HAP-1 (cell line): ENCODE measurements around the gene WDR86.

Experiments
- DNase-seq, 2 experiments: peaks; one replicate each; pipeline ENCODE4 v3.0.0-alpha.2; 2016 to 2020; ENCODE audit warnings: low spot score in 2 of 2
- H3K27me3 ChIP-seq: fragments of 250-450 bp; sonication (Bioruptor Pico); 2 replicates; pipeline ENCODE4 v1.5.1; 2020; ENCODE audit warnings: low read depth, mild to moderate bottlenecking, moderate library complexity
- H3K36me3 ChIP-seq: fragments of 250-450 bp; sonication (Bioruptor Pico); replicated peaks from 2 replicates; pipeline ENCODE4 v1.5.1; 2020; ENCODE audit warnings: mild to moderate bottlenecking
- H3K4me1 ChIP-seq: fragments of 250-450 bp; sonication (Bioruptor Pico); 2 replicates; pipeline ENCODE4 v1.5.1; 2020; ENCODE audit warnings: mild to moderate bottlenecking
- H3K4me3 ChIP-seq: fragments of 250-450 bp; sonication (Bioruptor Pico); 2 replicates; pipeline ENCODE4 v1.5.1; 2020; ENCODE audit warnings: mild to moderate bottlenecking, moderate library complexity
- H3K9me3 ChIP-seq: fragments of 250-450 bp; sonication (Bioruptor Pico); 2 replicates; pipeline ENCODE4 v1.5.1; 2020; ENCODE audit warnings: mild to moderate bottlenecking, moderate library complexity
- in situ Hi-C: fragments of 300-500 bp; cut with MboI; formaldehyde crosslinking; loops from 3 replicates; pipeline ENCODE4 v1.14.3; 2020; ENCODE audit warnings: low sequenced_read_pairs, inconsistent platforms, mixed read lengths

The WDR86 gene

DNA sequence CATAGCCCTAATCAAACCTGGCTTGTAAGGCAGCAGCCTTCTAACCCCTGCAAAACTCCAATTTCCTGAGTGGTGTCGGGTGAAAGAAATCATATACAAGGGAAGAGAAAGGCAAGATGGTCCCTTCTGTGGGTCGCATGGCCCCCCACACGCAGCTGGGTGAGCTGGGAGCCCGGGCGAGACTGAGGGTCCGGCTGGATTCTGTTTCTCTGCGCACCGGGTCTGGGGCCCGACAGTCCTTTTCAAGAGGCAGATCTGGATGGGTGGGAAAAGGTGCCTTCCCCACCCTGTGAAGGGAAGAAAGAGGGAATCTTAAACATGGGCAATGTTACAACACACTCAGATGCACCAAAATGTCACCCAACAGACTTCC, 18.5 kb downstream of the WDR86 start:
- Histone ChIP-seq H3K9me3 (no peaks in the 10 kb centered on the region), H3K36me3 (no peaks in the 10 kb centered on the region), H3K27me3 (no peaks in the 10 kb centered on the region), H3K4me3 (no peak overlapping the region), H3K4me1 (no peaks in the 10 kb centered on the region)
- no peak for DNase-seq
- in situ Hi-C loops: no loop called here

DNA sequence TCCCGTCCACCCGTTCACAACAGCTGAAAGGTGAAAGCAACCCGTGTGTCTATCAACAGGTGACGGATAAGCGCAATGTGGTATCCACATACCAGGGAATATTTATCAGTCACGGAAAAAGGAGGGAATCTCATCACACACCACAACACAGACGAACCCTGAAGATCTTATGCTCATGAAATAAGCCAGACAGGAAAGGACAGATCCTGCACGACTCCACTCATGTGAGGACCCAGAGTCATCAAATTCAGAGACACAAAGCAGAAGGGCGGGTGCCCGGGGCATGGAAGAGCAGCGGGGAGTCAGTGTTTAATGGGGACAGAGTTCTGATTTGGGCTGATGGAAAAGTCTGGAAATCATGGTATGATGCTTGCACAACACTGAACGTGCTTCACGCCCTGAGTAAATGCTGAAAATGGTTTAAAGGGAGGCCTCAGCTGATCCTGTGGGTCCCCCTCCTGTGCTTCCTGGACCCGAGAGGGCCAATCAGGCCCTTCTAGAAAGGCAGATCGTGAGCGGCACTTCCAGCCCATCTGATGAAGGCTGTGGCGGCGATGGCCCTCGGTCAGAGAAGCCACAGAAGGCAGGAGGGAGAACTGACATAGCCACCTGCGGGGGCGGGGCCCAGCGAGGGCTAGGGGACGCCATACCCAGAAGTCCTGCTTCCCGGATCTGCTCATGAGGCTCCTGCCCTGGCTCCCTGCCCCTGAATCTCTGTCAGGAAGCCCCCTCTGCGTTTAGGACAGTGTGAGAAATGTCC, 19.1 kb downstream of the WDR86 start:
- in situ Hi-C loops: no loop called here
- no peak overlapping the region for H3K4me3 ChIP-seq

DNA sequence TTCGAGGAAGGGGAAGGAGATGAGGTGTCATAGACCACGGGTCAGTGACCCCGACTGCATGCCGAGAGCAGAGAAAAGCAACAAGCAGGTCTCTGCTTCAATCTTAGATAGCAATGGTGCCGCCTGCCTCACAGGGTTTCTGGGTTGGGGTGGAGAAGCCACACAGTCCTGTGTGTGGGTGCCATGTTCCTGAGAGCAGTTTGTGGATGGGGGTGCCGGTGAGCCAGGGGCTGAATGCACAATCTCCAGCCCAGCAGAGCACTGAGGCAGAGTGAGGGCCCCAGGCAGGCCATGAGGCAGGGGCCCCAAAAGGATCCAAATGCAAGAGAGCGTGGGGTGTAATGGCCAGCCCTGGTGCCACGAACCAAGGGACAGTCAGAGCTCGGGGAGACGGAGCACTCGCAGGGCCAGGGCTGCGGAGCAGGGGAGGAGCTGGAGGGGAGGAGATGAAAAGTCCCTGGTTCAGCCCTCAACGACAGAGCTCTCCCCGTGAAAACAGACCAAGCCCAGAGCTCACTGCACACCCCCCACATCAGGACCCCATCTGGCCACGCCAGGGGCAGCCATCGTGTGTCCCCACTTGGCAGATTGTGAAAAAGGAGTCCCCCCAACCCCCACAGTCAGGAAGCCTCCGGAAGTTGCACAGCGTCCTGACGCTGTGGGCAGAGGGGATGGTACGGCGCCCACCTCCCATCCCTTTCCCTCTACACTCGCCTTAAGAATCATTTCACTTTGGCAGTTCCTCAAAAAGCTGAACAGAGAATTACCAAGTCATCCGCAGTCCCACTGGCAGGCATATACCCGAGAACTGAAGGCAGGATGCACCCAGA, 19.9 kb downstream of the WDR86 start:
- Histone ChIP-seq H3K27me3 (no peaks in the 10 kb centered on the region), H3K4me3 (no peak overlapping the region), H3K9me3 (no peaks in the 10 kb centered on the region), H3K4me1 (no peaks in the 10 kb centered on the region), H3K36me3 (no peaks in the 10 kb centered on the region)
- DNase-seq: no peak
- in situ Hi-C loops: no loop called here

More for the DNA sequence above, 19.1 kb downstream of the WDR86 start:
- Histone ChIP-seq H3K9me3 (no peaks in the 10 kb centered on the region), H3K27me3 (no peaks in the 10 kb centered on the region), H3K36me3 (no peaks in the 10 kb centered on the region), H3K4me1 (no peaks in the 10 kb centered on the region)
- no peak for DNase-seq

DNA sequence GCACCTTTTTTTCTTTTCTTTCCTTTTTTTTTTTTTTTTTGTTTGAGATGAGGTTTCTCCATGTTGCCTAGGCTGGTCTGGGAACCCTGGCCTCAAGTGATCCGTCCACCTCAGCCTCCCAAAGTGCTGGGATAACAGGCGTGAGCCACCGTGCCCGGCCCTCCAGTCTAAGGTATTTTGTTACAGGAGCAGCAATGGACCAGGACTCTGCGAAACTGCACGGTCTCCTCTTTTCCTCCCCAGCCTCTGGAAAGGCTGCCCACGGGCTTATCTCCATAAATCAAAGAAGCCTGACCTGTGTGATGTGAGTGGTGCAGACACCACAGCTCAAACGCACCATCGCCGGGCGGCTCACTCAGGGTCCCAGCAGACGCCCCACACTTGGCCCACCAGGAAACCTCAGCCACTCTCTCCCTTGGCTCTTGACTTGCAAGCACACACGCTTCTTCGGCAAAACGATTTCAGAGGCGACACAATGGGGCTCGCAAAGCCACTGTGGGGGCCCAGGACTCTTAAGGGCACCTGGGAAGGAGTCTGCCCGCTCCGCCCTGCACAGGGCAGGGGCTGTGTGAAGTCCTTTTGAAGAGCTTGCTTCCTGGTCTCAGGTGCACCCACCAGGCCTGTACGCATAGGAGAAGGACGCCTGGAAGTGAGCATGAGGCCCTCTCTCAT, 20.6 kb downstream of the WDR86 start:
- H3K36me3 ChIP-seq: no peaks in the 10 kb centered on the region
- H3K9me3 ChIP-seq: no peaks in the 10 kb centered on the region
- no peak for DNase-seq
- no peak overlapping the region for H3K4me3 ChIP-seq
- H3K4me1 ChIP-seq: no peaks in the 10 kb centered on the region
- in situ Hi-C loops: no loop called here
- H3K27me3 ChIP-seq: no peaks in the 10 kb centered on the region

DNA sequence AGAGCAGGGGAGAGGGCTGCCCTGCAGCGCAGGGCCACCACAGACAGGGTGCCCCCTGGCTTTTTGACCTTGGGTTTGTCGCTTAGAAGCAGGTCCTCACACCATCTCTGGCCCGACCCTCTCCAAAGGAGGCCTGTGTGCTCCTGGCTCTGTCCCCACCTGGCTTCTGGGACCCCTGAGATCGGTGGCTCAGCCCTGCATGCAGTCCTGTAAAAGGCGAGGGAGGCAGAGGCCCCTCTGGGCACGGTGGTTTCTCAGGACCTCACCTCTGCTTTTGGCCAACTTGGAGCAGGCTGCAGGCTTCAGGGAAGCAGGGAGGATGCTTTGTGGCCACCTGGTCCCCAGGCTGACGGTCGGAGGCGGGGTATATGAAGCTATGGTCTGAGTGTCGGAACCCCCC, 21.4 kb downstream of the WDR86 start:
- no peak overlapping the region for H3K4me3 ChIP-seq
- in situ Hi-C loops: no loop called here
- H3K27me3 ChIP-seq: no peaks in the 10 kb centered on the region
- DNase-seq: no peak
- H3K4me1 ChIP-seq: no peaks in the 10 kb centered on the region
- H3K9me3 ChIP-seq: no peaks in the 10 kb centered on the region
- H3K36me3 ChIP-seq: no peaks in the 10 kb centered on the region

DNA sequence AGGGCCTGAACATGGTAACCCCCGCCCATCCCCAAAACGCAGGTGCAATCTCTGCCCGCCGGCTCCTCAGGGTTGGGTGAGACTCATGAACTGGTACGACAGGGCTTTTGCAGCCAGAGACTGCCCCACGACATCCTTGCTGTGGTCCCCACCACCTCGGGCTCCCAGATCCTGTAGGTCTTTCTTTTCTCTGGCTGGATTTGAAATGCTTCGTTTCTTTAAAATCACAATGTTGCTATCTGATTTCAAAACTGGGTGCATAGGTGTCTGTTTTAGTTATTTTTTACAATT, 21.9 kb downstream of the WDR86 start:
- Histone ChIP-seq H3K27me3 (no peaks in the 10 kb centered on the region), H3K4me1 (no peaks in the 10 kb centered on the region), H3K36me3 (no peaks in the 10 kb centered on the region), H3K9me3 (no peaks in the 10 kb centered on the region), H3K4me3 (no peak overlapping the region)
- in situ Hi-C loops: no loop called here
- DNase-seq: no peak

DNA sequence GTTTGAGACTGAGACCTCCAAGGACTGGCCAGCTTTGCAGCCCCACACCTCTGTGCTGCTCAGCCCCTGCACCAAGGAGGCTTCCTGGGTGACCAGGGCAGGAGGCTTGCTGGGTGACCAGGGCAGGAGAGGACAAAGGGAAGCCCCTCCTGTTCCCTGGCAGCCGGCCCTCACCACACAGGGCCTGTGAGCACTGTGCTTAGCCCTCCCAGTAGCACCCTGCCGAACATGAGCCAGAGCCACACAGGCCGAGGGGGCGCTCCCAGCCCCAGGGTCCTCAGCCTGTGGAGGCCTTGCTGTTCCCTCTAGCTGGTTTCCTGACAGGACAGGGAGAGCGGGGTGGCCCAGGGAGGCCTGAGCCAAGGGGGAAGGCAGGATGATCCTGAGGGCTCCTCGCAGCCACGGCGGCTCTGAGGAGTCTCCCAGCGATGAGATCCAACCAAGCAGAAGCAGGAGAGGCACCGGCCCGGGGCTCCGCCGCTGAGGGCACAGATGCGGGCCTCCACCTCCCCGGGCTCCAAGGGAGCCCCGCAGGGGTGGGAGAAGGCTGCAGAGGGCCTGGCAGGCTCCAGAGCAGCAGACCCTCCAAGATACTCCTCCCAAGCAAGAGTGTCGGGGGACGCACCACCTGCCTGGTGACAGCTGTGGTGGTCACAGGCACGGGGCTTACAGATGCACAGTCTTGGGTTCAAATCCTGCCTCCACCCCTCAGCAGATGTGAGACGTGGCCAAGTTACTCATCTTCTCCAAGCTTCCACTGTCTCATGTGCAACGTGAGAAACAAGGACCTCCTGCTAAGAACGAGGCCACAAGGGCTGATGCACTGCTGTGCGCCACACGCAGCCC, 22.5 kb downstream of the WDR86 start:
- no peak overlapping the region for H3K4me3 ChIP-seq

DNA sequence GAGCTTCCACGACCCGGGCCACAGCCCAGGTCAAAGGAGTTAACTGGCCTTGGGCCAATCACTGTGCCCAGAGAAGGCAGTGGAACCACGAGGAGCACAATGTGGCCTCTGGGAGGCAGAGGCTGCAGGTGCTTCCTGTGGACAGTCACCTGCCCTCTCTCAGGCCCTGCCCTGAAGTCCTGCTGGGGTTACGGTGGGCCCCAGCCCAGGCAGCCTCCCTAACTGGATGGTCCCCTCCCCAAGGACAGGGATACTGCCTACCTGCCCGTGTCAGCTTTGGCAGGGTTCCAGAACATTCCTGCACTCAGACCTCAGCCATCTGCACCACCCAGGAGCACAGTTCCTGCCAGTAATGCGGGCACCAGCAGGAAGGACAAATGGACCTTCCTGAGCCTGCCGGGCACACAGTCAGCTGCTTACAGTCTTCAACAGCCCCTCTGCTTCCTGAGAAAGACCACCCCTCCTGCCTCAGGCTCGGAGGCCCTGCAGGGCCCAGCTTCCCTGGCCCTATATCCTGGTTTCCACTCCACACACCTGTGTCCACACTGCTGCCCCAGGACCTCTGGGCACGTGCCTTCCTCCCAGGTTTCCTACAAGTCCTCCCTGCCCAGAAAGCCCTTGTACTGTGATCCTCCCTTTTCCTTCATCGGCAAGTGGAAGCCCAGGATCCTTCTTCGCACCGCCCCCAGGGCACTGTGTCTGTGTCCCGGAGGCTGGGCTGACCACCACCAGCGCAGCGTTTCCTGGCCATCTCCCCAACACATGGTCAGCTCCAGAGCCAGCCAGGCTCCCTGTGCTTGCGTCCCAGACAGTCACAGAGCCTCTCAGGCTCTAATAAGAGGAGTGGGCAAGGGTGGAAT, 23.3 kb downstream of the WDR86 start:
- H3K4me3 ChIP-seq: no peak overlapping the region
- no peaks in the 10 kb centered on the region for H3K36me3 ChIP-seq
- in situ Hi-C loops: no loop called here
- no peak for DNase-seq
- no peaks in the 10 kb centered on the region for H3K4me1 ChIP-seq
- no peaks in the 10 kb centered on the region for H3K27me3 ChIP-seq
- no peaks in the 10 kb centered on the region for H3K9me3 ChIP-seq

More for the DNA sequence above, 22.5 kb downstream of the WDR86 start:
- no peaks in the 10 kb centered on the region for H3K27me3 ChIP-seq
- in situ Hi-C loops: no loop called here
- H3K9me3 ChIP-seq: no peaks in the 10 kb centered on the region
- no peaks in the 10 kb centered on the region for H3K4me1 ChIP-seq
- H3K36me3 ChIP-seq: no peaks in the 10 kb centered on the region
- no peak for DNase-seq

DNA sequence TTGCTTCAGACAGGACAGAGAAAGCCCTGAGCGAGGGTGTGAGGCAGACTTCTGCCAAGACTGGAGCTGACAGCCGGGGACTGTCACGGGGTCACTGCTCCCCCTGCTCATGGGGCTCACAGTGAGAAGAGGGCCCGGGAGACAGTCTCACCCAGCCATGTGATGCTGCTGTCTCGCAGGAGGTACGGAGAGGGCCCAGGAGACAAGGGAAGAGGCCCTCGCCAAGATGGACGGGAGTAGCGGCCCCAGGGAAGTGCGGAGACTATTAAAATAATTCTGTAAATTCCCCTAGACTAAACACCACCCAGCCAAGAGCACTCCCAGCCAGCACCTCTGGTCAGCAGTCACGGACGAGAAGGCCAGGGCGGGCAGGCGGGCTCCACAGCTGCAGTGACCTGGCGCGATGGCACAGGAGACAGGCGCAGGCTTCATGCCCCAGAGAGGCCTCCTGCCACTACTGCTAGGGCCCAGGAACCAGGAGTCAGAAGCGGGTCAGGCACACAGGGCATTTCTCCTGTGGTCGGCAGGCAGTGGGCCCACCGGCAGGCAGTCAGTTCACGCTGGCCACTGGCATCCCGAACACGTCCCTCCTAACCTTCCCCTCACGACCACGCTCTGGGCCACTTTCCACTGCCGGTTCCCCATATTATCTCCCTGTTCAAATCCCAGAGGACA, 24.1 kb downstream of the WDR86 start:
- Histone ChIP-seq H3K27me3 (no peaks in the 10 kb centered on the region), H3K4me3 (no peak overlapping the region), H3K36me3 (no peaks in the 10 kb centered on the region), H3K4me1 (no peaks in the 10 kb centered on the region), H3K9me3 (no peaks in the 10 kb centered on the region)
- DNase-seq: no peak
- in situ Hi-C loops: no loop called here

DNA sequence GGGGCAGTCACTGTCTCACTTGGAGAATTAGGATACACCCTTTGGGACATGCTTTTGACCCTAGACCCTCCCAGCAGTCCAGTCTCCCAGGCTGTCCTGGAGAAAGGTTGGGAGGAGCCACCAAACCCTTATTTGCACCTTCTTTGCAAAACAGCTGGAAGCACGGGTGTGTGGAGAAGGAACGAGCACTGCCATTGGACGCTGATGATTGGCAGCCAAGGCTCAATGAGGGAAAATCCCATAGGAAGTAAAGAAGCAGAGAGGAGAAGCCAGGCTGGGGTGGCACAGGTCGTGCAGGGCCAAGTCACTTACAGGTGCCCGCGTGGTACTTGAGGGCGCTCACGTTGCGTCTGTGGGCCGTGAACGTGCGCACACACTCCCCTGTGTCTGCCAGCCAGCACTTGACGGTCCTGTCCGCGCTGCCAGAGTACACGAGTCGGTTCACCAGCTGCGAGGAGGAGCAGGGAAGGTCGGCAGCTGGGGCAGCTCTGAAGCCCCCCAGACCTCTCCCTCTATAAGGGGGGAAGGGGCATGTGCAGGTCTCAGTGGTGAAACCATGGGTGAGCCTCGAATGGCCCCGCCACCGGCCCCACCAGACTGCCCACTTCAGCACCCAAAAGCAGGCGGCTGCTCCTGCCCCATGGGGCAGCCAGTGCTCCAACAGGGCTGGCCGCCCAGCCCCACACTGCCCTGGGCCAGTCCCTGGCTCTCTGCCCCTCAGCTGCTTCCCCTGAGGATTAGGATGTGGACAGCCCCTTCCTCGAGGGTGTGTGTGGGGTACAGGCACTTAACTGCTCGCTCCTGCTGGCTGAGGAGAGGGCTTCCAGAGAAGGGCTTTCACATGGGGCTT, 24.8 kb downstream of the WDR86 start:
- H3K4me1 ChIP-seq: no peaks in the 10 kb centered on the region
- no peak overlapping the region for H3K4me3 ChIP-seq
- H3K27me3 ChIP-seq: no peaks in the 10 kb centered on the region
- H3K36me3 ChIP-seq: no peaks in the 10 kb centered on the region
- no peak for DNase-seq
- in situ Hi-C loops: no loop called here
- no peaks in the 10 kb centered on the region for H3K9me3 ChIP-seq

DNA sequence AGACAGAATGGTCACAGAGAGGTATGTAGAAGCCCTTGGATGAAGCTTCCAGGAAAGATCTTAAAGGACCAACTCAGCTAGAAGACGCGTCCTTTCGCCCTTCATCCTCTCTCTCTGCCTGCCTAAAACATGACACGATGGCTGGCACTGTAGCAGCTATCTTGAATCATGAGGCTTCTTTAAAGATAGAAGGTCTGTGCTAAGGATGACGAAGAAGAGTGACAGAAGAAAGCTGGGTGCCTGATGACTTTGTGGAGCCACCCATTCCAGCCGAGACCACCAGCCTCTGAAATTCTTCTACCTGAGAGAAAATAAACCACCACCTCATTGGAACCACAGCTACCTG, 25.5 kb downstream of the WDR86 start:
- Histone ChIP-seq H3K4me3 (no peak overlapping the region), H3K9me3 (no peaks in the 10 kb centered on the region), H3K4me1 (no peaks in the 10 kb centered on the region), H3K27me3 (no peaks in the 10 kb centered on the region), H3K36me3 (no peaks in the 10 kb centered on the region)
- in situ Hi-C loops: no loop called here
- DNase-seq: no peak
